Endothelial cell of umbilical vein (primary cell): ENCODE data around the gene OPA3. TPM values are rescaled to one million over a fixed set of nuclear protein-coding genes. Genes with fewer than 3 reads are reported as not detected.

Source experiments
- BruUV-seq: library from RNA; stranded (reverse); fragments of 400-500 nt; replicated peaks from 2 replicates; lab custom pipeline; 2021; lab: Mats Ljungman, UMichigan
- CTCF ChIA-PET: fragments of 300-600, 350-600 bp; sonication (Branson Sonifier 250); formaldehyde crosslinking; loops from one replicate; lab custom pipeline; 2021; ENCODE audit warnings: antibody characterized with exemption, inconsistent platforms; lab: Charles Lee
- POLR2A ChIA-PET: fragments of 300-600, 350-600 bp; sonication (Branson Sonifier 250); formaldehyde crosslinking; loops from one replicate; lab custom pipeline; 2021; ENCODE audit warnings: antibody characterized with exemption, inconsistent platforms; lab: Charles Lee
- DNase-seq: peaks from one replicate; pipeline ENCODE4 v3.0.0-alpha.2; 2011; ENCODE audit warnings: low read depth, low spot score
- FAIRE-seq: peaks from 2 replicates; lab custom pipeline; 2011; peaks lifted over from hg19 to GRCh38; lab: Jason Lieb, UNC
- H2AFZ ChIP-seq: 2 replicates; pipeline ENCODE4 v1.6.0; 2012; ENCODE audit warnings: low read depth, low read length, control low read depth, inconsistent platforms
- H3K27ac ChIP-seq: 2 replicates; pipeline ENCODE4 v1.5.1; 2011; ENCODE audit warnings: low read depth, mild to moderate bottlenecking, control low read depth, low read length, moderate library complexity; ENCODE audit not compliant: insufficient read depth
- H3K27me3 ChIP-seq, 2 experiments: 2 replicates each; pipeline versions ENCODE4 v1.6.0 to v1.6.1; 2011; ENCODE audit warnings: low read length in 2 of 2, mixed read lengths in 1 of 2; ENCODE audit not compliant: control insufficient read depth in 2 of 2, insufficient read depth in 2 of 2
- H3K36me3 ChIP-seq, 2 experiments: 2 replicates in 1 of 2; 3 replicates in 1 of 2; pipeline ENCODE4 v1.5.1; 2011; ENCODE audit warnings: low read length in 2 of 2, mild to moderate bottlenecking in 1 of 2, moderate library complexity in 1 of 2; ENCODE audit not compliant: control insufficient read depth in 2 of 2, insufficient read depth in 2 of 2; ENCODE audit errors: extremely low read depth in 1 of 2
- H3K4me1 ChIP-seq: 3 replicates; pipeline ENCODE4 v1.5.1; 2011; ENCODE audit warnings: mild to moderate bottlenecking, low read length; ENCODE audit not compliant: control insufficient read depth, insufficient read depth; ENCODE audit errors: extremely low read depth
- H3K4me2 ChIP-seq: 2 replicates; pipeline ENCODE4 v1.6.1; 2011; ENCODE audit warnings: low read length, control low read depth, mixed read lengths; ENCODE audit not compliant: insufficient read depth
- H3K4me3 ChIP-seq, 3 experiments: fragments of 200-600 bp in 1 of 3; sonication (generic), shearing (Covaris generic) in 1 of 3; replicated peaks in 1 of 3; 2 replicates each; pipeline ENCODE4 v1.5.1; 2011 to 2016; ENCODE audit warnings: control low read depth in 3 of 3, low read length in 3 of 3, mild to moderate bottlenecking in 2 of 3, inconsistent platforms in 1 of 3, low read depth in 1 of 3, moderate library complexity in 1 of 3; ENCODE audit not compliant: insufficient read depth in 1 of 3
- H3K79me2 ChIP-seq: 2 replicates; pipeline ENCODE4 v1.6.0; 2012; ENCODE audit warnings: low read length, inconsistent platforms; ENCODE audit not compliant: control insufficient read depth, insufficient read depth
- H3K9ac ChIP-seq: replicated peaks from 2 replicates; pipeline ENCODE3; 2011; ENCODE audit warnings: low read length, control low read depth; ENCODE audit not compliant: insufficient read depth; ENCODE audit errors: extremely low read depth
- H3K9me1 ChIP-seq: replicated peaks from 3 replicates; pipeline ENCODE4 v1.6.0; 2011; ENCODE audit warnings: mild to moderate bottlenecking, low read length; ENCODE audit not compliant: control insufficient read depth, insufficient read depth; ENCODE audit errors: extremely low read depth
- H3K9me3 ChIP-seq: replicated peaks from 2 replicates; pipeline ENCODE4 v1.5.1; 2012; ENCODE audit warnings: low read length, inconsistent platforms; ENCODE audit not compliant: control insufficient read depth, insufficient read depth
- H4K20me1 ChIP-seq: replicated peaks from 2 replicates; pipeline ENCODE3; 2011; ENCODE audit warnings: mild to moderate bottlenecking, low read length; ENCODE audit not compliant: control insufficient read depth, insufficient read depth; ENCODE audit errors: extremely low read depth
- FOS ChIP-seq: IDR thresholded peaks from 2 replicates; pipeline ENCODE4 v1.6.1; 2011; ENCODE audit warnings: mild to moderate bottlenecking, low read length, moderate library complexity, borderline replicate concordance; ENCODE audit not compliant: insufficient read depth
- GATA2 ChIP-seq: IDR thresholded peaks from 2 replicates; pipeline ENCODE4 v1.7.0; 2011; ENCODE audit warnings: low read depth, mild to moderate bottlenecking, moderate library complexity, mixed read lengths, low read length; ENCODE audit not compliant: insufficient read length, insufficient read depth
- MAX ChIP-seq: IDR thresholded peaks from 2 replicates; pipeline ENCODE4 v1.6.1; 2011; ENCODE audit not compliant: insufficient read depth, insufficient read length
- MYC ChIP-seq: IDR thresholded peaks from one replicate; pipeline ENCODE4 v1.6.1; 2011; ENCODE audit warnings: mild to moderate bottlenecking, low read depth, low read length
- POLR2AphosphoS5 ChIP-seq: IDR thresholded peaks from 2 replicates; pipeline ENCODE4 v1.6.1; 2012; ENCODE audit warnings: low read depth, mild to moderate bottlenecking, control low read depth, low read length, moderate library complexity; ENCODE audit not compliant: insufficient read depth
- dilution Hi-C: fragments of 300-500 bp; cut with MboI; formaldehyde crosslinking; loops from one replicate; pipeline ENCODE4 v1.15.0; 2019; ENCODE audit warnings: low sequenced_read_pairs; ENCODE audit not compliant: extremely low pct_ligation_motif_present
- intact Hi-C: fragments of 100-400 bp; cut with micrococcal nuclease; formaldehyde crosslinking; loops from one replicate; pipeline ENCODE4 v1.10.0; 2022
- polyA plus RNA-seq, 4 experiments: library from polyadenylated mRNA; depleted of rRNA in 3 of 4; stranded (reverse) in 3 of 4; unstranded in 1 of 4; fragments of >200 nt; gene quantifications; 2 replicates each; pipeline versions ENCODE4 v1.2.1 to v1.2.3, GENCODE V29; 2011 to 2012; ENCODE audit warnings: missing spikeins in 1 of 4
- total RNA-seq: library from RNA; stranded (reverse); gene quantifications from 2 replicates; pipeline ENCODE4 v1.2.3, GENCODE V29; 2021
- TF ChIP-seq, protein P1 (sequence below), 2 donors: IDR thresholded peaks; 1 replicate in 1 of 2; 2 replicates in 1 of 2; pipeline ENCODE4 v1.5.1; 2011; ENCODE audit warnings: low read length in 2 of 2, mild to moderate bottlenecking in 2 of 2, moderate library complexity in 2 of 2, control low read depth in 1 of 2, inconsistent platforms in 1 of 2, low read depth in 1 of 2; ENCODE audit not compliant: insufficient read depth in 1 of 2; ENCODE audit errors: extremely low read depth in 1 of 2

The OPA3 gene
- total and polyA plus RNA-seq, 2 donors (not counting 3 experiments of a cell fraction or from before 2014, with no cell fraction given): 15.4 to 16.0 TPM

GRCh38 chr19:45501730-45502014, 82.9 kb downstream of the OPA3 start:
- H4K20me1 ChIP-seq: no peaks in the 10 kb centered on the region
- CTCF ChIA-PET: interaction anchor here (2.6 kb wide), 1 partner anchor 16 kb away, joined by 12 read pairs; no protein-coding TSS in a partner anchor
- POLR2A ChIA-PET: no interaction called here
- H3K36me3 ChIP-seq: no peaks in the 10 kb centered on the region
- no peaks in the 10 kb centered on the region for H3K9me3 ChIP-seq
- intact Hi-C loops: no loop called here
- H3K27me3 ChIP-seq: peaks cover 0 to 6% of the 10 kb centered on the region in 2 experiments
- dilution Hi-C loops: no loop called here
- no peak overlapping the region for H3K4me3 ChIP-seq
- no peak overlapping the region for H2AFZ ChIP-seq
- DNase-seq (no peak), FAIRE-seq (no peak)
- no peak for TF ChIP-seq FOS
- TF ChIP-seq MAX: no peak
- TF ChIP-seq, protein P1, sequence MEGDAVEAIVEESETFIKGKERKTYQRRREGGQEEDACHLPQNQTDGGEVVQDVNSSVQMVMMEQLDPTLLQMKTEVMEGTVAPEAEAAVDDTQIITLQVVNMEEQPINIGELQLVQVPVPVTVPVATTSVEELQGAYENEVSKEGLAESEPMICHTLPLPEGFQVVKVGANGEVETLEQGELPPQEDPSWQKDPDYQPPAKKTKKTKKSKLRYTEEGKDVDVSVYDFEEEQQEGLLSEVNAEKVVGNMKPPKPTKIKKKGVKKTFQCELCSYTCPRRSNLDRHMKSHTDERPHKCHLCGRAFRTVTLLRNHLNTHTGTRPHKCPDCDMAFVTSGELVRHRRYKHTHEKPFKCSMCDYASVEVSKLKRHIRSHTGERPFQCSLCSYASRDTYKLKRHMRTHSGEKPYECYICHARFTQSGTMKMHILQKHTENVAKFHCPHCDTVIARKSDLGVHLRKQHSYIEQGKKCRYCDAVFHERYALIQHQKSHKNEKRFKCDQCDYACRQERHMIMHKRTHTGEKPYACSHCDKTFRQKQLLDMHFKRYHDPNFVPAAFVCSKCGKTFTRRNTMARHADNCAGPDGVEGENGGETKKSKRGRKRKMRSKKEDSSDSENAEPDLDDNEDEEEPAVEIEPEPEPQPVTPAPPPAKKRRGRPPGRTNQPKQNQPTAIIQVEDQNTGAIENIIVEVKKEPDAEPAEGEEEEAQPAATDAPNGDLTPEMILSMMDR (IDR thresholded peaks at IDR 0.05; ENCODE audit: extremely low read depth in 1 of 2, insufficient read depth in 1 of 2, low read depth in 1 of 2, low read length in 2 of 2): no peak
- TF ChIP-seq GATA2: no peak
- no peak for TF ChIP-seq MYC
- TF ChIP-seq POLR2AphosphoS5: no peak
- peaks cover 19% of the 10 kb centered on the region for H3K4me1 ChIP-seq
- no peak overlapping the region for H3K27ac ChIP-seq
- no peak overlapping the region for H3K9ac ChIP-seq
- H3K4me2 ChIP-seq: no peak overlapping the region
- H3K9me1 ChIP-seq: no peaks in the 10 kb centered on the region
- BruUV-seq: no TSS peak
- no peaks in the 10 kb centered on the region for H3K79me2 ChIP-seq
